Thyroid gland (tissue), 4 donors: Measurements from ENCODE around the gene MYLK3.

ENCODE experiments used
- POLR2A ChIP-seq, 2 donors: fragments of 450-650 bp; IDR thresholded peaks; one replicate each; pipeline ENCODE4 v1.6.1; 2017; ENCODE audit warnings: antibody characterized with exemption in 2 of 2, mild to moderate bottlenecking in 2 of 2, moderate library complexity in 1 of 2
- TF ChIP-seq, protein P1 (sequence below), 6 experiments: fragments of 200-600 bp in 3 of 6; fragments of 450-650 bp in 3 of 6; sonication (generic) in 3 of 6; IDR thresholded peaks; one replicate each; pipeline ENCODE4 v1.5.1; 2016 to 2019; ENCODE audit warnings: antibody characterized with exemption in 6 of 6, mild to moderate bottlenecking in 2 of 6, inconsistent platforms in 1 of 6, moderate library complexity in 1 of 6

DNA sequence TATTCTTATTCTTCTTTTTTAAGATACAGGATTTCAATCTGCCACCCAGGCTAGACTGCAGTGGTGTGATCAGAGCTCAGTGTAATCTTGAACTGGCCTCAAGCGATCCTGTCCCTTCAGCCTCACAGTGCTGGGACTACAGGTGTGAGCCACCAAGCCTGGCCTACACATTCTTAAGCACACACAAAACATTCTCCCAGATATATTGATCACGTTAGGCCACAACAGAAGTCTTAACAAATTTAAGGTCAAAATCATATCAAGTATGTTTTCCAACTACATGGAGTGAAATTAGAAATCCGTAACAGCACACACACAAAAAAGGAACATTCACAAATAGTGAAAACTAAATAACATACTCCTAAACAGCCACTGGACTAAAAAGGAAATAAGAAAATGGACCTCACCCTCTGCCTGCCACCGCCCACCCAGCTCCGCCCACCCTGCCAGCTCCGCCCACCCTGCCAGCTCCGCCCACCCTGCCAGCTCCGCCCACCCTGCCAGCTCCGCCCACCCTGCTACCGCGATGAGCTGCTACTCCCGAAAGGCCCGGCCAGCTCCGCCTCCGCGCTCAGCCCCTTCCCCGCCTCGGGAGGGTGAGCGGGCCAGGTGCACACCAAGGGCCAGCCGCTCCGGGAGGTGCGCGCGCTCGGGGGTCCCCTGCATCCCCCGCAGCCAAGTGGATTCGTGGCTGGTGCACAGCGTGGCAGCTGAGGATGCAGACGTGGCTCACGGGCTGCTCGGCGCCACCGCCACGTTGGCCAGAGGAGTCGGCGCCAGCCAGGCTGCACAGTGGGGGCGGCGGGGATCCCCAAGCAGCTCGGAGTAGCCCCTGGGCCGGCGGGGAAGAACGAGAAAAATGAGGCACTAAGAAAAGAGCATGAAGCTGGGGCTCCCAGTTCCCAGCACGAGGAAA lies 41.6 kb upstream of the MYLK3 start:
- TF ChIP-seq, protein P1, sequence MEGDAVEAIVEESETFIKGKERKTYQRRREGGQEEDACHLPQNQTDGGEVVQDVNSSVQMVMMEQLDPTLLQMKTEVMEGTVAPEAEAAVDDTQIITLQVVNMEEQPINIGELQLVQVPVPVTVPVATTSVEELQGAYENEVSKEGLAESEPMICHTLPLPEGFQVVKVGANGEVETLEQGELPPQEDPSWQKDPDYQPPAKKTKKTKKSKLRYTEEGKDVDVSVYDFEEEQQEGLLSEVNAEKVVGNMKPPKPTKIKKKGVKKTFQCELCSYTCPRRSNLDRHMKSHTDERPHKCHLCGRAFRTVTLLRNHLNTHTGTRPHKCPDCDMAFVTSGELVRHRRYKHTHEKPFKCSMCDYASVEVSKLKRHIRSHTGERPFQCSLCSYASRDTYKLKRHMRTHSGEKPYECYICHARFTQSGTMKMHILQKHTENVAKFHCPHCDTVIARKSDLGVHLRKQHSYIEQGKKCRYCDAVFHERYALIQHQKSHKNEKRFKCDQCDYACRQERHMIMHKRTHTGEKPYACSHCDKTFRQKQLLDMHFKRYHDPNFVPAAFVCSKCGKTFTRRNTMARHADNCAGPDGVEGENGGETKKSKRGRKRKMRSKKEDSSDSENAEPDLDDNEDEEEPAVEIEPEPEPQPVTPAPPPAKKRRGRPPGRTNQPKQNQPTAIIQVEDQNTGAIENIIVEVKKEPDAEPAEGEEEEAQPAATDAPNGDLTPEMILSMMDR (IDR thresholded peaks at IDR 0.05), result no peak
- no peak for TF ChIP-seq POLR2A (IDR thresholded peaks at IDR 0.05)
